Embryonic facial prominence (tissue), 1 donor: Measurements from ENCODE around the gene ERCC1.
A peak's percentile ranks its signal among the peaks of the same experiment; 100 is the strongest.
"Not testable (repeated sequence)": the region's sequence is repeated elsewhere in the genome, so short reads cannot be mapped to it uniquely, and the experiment has no call there.

Experiments
- DNase-seq: peaks from one replicate; pipeline ENCODE4 v3.0.0-alpha.2; 2016; ENCODE audit errors: extremely low spot score

Gene ERCC1

DNA sequence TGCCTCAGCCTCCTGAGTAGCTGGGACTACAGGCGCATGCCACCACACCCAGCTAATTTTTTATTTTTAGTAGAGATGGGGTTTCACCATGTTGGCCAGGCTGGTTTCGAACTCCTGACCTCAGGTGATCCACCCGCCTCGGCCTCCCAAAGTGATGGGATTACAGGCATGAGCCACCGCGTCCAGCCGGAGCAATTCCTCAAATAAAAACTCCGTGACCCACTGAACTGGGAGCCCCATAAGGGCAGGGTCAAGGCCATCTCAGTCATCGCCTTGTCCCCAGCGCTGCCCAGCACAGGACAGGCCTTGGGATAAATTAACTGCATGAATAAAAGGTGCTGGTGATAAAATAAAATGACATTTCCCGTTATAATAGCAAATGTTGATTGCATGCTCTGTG is 6.2 kb upstream of the ERCC1 start:
- not testable (repeated sequence) for DNase-seq

DNA sequence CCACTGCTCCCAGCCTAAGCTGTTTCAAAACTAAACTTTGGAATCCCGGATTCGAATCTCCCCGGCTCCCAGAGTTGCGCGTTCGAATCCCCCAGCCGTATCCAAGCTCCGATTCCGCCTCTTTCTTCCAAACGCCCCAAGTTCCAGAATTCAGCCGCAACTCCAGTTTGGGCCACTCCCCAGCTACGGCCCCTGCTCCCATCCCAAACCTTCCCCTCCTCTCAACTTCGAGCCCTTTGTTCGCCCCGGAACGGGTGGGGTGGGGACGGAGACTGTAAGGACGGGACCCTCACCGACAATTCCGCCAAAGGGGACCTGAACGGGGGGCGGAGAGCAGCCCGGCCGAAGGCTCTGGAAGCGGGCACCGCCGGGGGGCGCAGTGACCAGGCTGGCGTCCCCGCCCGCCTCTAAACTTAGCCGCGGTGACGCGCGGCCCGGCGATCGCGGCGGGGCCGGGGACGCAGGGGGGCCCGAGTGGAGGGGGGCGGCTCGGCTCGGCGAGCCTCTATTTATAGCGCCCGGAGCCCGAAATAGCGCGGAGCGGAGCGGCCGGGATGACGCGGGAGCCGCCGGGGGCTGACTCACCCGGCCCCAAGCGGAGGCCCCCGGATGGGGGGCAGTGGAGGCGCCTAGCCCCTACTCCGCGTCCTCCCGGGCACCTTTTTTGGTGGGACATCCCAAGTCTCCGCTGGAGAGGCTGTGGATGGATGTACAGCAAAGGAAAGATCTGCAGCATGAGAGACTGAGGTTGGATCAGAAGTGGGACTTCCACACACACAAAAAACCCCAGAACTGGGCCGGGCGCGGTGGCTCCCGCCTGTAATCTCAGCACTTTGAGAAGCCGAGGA is 4.9 kb upstream of the ERCC1 start:
- no peak for DNase-seq

DNA sequence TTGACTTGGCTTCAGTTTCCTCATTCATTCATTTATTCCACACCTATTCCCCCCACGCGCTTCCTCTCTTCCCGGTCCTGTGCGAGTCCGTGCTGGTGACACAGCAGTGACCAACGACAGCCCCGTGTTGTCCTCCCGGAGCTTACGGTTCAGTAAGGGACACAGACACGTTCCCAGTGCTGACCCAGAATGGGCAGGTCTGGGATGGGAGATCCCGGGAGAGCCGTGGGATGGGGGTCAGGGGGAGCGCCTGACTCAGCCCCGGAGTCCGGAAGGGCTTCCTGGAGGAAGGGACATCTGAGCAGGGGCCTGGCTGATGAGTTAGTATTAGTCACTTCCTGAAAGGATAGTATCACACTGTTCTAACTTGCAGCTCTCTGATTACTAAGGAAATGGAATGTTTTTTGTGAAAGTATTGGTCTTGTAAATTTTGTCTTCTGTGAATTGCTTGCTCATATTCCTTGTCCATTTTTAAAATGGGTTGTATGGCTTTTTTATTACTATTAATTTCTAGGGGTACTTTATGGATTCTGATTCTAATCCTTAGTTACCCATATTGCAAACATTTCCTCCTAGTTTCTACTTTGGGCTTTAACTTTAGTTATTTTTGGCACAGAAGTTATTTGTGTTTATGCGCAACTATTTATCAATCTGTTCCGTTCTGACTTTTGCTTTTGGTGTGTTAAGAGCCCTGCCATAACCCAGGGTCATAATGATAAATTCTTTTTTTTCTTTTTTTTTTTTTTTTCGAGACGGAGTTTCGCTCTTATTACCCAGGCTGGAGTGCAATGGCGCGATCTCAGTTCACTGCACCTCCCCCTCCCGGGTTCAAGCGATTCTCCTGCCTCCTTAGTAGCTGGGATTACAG is 708 bp upstream of the ERCC1 start:
- no peak for DNase-seq

DNA sequence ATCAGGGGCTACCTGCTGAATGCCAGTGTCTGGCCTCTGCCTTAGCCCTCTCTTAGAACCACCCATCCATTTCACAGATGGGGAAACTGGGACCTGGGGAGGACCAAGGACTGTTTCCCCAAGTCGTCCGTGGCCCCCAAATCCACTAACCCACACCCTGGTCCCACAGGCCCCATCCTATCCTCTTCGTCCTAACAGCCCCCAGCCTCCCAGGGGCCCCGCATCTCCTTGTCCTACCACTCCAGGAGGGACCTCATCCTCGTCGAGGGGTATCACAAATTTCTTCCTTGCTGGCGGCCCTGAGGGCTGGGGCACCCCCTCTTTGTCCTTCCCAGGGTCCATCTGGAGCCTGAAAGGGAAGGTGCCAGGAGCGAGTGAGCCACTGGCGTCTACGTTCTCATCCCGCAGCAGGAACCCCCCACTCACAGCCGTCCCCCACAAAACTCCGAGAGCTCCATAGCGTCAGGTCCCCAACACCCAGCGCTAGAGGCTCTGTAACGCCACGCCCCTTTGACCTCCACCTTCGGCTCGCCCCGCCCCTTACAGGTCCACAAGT is 606 bp downstream of the ERCC1 start:
- no peak for DNase-seq

DNA sequence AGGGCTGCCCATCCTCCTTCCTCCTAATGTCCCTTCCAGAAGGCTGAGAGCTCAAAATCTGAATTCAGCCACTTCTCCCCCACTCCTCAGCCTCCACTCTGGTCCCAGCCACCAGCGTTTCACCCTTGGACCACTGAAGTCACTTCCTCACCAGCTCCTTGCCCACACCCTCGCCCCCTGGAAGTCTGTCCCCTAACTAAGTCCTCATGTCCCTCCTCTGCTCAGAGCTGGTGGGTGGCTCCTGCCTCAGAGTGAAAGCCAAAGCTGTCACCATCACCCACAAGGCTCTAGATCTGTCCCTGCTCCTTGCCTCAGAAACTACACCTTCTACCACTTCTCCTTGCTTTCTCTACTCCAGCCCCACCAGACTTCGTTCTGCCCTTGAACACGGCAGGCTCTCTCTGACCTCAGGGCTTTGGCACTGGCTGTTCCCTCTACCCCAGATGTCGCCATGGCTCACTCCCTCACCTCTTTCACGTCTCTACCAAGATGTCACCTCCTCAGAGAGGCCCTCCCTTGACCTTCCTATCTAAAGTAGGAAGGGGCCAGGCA is 1.7 kb downstream of the ERCC1 start:
- no peak for DNase-seq

DNA sequence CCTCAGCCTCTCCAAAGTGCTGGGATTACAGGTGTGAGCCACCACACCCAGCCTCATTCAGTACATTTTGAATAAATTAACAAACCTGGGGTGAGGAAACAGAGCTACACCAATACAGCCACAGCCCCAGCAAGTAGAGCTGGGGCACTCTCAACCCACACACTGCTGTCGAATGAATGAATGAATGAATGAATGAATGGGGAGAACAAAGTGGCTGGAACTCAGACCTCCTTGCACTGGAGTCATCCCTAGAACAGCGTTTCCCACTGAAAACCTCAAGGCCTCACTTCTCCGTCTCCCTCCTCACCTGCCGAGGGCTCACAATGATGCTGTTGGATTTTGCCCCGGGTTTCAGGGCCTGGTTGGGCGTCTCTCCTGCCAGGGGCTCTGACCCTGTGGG is 2.8 kb downstream of the ERCC1 start:
- no peak for DNase-seq

DNA sequence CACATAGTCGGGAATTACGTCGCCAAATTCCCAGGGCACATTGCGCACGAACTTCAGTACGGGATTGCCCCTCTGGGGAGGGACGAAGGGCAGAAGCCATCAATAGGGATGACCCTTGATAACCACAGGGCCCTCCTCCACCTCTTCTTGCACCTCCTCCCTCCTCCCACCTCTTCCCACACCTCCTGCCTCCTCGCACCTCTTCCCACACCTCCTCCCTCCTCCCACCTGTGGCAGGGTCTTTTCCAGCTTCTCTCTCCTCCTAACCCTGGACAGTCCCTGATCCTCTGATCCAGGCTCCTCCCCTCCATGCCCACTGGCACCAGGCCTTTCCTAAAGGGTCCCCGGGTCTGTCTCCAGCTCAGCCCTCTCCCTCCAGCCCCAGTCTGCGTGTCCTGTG is 3.4 kb downstream of the ERCC1 start:
- DNase-seq, result no peak

DNA sequence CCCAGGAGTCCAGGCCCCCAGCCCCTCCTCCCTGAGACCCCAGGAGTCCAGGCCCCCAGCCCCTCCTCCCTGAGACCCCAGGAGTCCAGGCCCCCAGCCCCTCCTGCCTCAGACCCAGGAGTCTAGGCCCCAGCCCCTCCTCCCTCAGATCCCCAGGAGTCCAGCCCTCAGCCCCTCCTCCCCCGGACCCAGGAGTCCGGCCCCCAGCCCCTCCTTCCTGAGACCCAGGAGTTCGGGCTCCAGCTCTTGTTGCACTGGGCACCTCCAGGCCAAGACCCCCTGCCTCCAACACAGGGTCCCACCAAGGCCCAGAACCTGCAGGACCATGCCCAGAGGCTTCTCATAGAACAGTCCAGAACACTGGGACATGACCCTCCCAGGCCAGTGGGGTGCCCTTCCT is 3.8 kb downstream of the ERCC1 start:
- DNase-seq, result no peak

DNA sequence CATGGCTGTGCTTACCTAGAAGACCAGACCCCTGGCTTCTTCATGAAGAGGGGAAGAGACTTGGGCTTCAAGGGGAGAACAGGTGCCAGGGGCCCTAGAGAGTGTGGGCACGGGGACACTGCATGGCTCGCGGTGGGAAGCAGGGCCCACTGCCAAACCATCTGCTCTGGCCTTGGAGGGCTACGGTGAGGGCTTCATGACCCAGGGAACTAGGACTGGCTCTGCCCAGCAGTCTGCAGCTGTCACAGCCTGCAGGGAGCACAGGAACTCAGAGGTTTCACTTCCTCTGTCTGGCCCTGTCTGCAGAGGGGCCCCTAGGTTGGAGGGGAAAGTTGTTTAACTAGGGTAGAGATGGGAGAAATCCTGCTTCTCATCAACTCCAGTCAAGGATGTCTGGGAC is 4.3 kb downstream of the ERCC1 start:
- DNase-seq, result no peak

DNA sequence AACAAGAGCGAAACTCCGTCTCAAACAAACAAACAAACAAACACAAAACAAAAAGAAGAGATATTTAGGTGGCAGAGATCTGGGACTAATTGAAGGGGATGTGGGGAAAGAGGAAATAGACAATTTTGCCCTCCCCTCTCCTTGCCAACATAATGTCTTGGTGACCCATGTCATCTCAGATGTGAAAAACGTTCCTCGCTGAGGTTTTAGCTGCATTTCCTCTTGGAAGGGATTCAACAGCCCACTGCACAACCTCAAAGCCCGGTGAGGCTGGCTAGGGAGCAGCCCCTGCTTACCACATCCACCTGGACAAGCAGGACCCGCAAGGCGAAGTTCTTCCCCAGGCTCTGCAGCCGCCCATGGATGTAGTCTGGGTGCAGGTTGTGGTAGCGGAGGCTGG is 4.9 kb downstream of the ERCC1 start:
- no peak for DNase-seq

DNA sequence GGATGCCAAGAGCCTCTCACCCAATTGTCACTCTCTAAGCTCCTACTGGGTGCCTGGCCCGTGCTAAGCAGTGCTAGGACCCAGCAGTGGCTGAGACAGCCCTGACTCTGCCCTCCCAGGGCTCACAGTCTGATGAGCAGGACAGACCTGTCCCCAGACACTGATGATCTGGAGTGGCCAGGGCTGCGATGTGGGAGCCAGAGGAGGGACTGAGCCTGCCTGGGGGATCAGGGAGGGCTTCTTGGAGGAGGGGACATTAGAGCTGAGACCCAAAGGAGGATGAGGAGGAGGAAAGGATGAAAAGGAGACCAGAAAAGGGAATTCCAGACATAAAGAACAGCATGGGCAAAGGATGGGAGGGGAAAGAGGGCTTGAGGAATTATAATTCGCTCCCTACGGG is 6.6 kb downstream of the ERCC1 start:
- no peak for DNase-seq

DNA sequence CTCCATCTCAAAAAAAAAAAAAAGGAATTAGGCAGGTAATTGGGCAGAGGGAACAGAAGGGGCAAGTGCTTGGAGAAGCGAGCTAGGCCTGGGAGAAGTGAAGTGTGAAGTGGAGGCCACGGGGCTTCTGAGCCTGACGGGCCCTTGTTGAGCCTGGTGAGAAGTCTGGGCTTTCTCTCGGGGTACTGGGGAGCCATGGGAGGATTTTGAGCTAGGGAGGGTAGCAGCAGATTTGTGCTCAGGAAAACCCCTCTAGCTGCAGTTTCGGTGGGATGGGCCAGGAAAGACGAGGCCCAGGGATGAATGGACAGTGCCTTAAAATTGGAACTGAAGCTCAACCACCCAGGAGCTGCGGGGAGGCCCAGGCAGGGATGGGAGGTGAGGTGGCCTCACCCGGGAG is 9.2 kb downstream of the ERCC1 start:
- DNase-seq, result no peak

DNA sequence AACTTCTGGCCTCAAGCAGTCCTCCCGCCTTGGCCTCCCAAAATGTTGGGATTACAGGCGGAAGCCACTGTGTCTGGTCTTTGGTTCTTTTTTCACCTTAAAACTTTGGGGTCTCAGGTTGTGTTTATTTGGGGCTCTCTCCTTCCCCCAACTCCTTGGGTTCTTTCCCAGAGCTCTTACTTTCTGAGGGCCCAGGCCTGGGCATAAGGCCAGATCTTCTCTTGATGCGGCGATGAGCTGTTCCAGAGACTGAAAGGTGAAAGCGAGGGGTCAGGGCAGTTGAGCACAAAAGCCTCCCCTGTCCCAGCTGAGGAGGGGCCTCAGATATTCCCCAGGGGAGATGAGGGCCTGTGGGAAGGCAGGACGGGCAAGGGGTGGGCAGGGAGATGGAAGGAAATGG is 10.2 kb downstream of the ERCC1 start:
- no peak for DNase-seq

DNA sequence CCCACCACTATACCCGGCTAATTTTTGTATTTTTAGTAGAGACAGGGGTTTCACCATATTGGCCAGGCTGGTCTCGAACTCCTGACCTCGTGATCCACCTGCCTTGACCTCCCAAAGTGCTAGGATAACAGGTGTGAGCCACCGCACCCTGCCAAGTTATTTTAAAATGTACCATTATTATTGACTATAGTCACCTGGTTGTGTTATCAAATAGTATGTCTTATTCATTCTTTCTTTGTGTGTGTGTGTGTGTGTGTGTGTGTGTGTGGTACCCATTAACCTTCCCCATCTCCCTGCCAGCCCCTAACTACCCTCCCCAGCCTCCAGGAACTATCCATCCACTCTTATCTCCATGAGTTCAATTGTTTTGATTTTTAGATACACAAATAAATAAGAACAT is 13.4 kb downstream of the ERCC1 start:
- not testable (repeated sequence) for DNase-seq

DNA sequence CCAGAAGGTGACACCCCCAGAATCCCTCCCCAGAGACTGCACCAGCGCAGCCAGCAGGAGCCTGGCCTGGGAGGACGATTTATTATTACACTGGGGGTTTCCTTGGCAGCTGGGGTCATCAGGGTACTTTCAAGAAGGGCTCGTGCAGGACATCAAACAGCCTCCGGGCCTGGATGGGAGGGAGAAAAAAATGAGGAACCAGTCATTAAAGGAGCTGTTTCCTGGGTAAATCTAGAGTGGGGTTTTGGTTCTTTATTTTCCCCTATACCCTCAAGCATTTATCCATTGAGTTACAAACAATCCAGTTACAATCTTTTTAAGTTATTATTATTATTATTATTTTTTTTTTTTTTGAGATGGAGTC is 14.2 kb downstream of the ERCC1 start:
- DNase-seq, result no peak

DNA sequence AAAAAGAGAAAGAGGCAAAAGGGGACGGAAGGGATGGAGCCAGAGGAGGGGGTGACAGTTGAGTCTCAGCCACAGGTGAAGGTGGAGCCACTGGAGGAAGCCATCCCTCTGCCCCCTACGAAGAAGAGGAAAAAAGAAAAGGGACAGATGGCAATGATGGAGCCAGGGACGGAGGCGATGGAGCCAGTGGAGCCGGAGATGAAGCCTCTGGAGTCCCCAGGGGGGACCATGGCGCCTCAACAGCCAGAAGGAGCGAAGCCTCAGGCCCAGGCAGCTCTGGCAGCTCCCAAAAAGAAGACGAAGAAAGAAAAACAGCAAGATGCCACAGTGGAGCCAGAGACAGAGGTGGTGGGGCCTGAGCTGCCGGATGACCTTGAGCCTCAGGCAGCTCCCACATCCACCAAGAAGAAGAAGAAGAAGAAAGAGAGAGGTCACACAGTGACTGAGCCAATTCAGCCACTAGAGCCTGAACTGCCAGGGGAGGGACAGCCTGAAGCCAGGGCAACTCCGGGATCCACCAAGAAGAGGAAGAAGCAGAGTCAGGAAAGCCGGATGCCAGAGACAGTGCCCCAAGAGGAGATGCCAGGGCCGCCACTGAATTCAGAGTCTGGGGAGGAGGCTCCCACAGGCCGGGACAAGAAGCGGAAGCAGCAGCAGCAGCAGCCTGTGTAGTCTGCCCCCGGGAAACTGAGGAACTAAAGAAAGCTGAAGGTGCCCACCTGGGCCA is 14.7 kb downstream of the ERCC1 start:
- no peak for DNase-seq

DNA sequence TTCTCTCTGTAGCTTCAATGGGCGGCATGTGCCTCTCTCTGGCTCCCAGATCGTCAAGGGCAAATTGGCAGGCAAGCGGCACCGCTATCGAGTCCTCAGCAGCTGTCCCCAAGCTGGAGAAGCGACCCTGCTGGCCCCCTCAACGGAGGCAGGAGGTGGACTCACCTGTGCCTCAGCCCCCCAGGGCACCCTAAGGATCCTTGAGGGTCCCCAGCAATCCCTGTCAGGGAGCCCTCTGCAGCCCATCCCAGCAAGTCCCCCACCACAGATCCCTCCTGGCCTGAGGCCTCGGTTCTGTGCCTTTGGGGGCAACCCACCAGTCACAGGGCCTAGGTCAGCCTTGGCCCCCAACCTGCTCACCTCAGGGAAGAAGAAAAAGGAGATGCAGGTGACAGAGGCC is 15.6 kb downstream of the ERCC1 start:
- DNase-seq, result no peak

DNA sequence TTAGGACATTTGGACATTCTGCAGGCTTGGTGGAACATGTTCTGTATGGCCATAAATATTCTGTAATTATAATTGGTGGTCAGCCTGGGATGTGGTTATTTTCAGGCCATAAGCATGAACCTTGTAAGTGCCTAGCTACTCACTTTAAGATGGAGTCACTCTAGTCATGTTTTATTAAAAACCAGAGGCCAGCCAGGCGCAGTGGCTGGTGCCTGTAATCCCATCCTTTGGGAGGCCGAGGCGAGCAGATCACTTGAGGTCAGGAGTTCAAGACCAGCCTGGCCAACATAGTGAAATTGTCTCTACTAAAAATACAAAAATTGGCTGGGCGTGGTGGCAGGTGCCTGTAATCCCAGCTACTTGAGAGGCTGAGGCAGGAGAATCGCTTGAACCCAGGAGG is 16.1 kb downstream of the ERCC1 start:
- DNase-seq, result not testable (repeated sequence)

DNA sequence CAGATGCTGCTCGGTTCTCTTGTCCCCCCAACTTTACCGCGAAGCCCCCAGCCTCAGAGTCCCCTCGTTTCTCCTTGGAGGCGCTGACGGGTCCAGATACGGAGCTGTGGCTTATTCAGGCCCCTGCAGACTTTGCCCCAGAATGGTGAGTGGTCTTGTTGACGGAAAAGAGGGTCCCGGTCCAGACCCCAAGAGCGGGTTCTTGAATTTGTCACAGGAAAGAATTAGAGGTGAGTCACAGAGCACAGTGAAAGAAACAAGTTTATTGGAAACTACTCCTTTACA is 16.7 kb downstream of the ERCC1 start:
- DNase-seq, result no peak

DNA sequence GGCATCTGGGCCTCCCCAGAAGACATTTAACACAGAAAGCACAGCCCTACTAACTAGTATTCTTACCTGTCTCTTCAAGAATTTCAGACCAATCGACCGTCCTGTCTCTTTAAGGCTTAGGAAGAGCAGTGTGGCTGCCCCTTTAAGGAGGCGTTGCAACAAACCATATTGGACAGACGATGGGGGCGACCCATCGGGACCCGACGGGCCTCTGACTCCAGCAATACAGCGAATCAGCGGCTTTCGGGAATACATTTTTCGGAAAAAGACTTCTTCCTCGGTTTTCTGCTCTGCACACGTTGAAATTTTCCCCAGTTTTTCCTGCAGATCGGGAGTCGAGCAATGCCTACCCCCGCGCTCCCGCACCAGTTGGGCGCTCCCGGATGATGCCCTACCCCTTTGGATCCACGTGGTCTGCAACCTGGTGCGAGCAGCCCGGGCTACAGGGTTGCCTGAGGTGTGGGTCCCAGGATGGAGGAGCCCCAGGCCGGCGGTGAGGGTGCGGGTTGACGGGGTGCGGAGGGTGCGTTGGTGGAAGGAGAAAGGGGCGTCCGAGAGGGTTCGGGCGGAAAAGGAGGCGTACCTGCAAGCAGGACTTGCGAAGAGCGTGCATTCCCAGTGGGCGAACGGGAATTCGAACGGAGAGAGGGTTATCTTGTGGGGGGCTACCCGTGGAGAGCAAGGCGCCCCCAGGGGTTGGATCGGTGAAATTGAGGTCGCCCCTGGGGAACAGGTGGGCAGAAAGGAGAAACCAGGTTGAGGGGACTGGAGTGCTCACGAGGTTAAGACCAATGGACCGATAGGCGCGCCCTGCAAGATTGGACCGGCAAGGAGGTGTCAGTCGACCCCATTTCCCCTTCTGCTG is 17.3 kb downstream of the ERCC1 start, which contains the start of gene POLR1G:
POLR1G (plus strand) TSS at position 419 of the 865 bp plus-strand sequence; CDS start at position 472, 53 bp downstream.
- peak; percentile 62 for DNase-seq
